ENCODE data around the gene DUX4. TPM values are rescaled to one million over a fixed set of nuclear protein-coding genes. Genes with fewer than 3 reads are reported as not detected.
"Not testable (repeated sequence)": the region's sequence is repeated elsewhere in the genome, so short reads cannot be mapped to it uniquely, and the experiment has no call there.

The DUX4 gene
- total RNA-seq, 1 donor, result not detected

- H2AFZ ChIP-seq (ENCODE audit: low read length); H3K9me3 ChIP-seq (ENCODE audit: low read depth, low read length); H3K4me3 ChIP-seq (ENCODE audit: insufficient read depth, low read length); DNase-seq (ENCODE audit: insufficient read length, low spot score, missing footprints); H3K27me3 ChIP-seq (ENCODE audit: insufficient read depth, low read length); H3K27ac ChIP-seq (ENCODE audit: low read depth, low read length); H3K4me1 ChIP-seq (ENCODE audit: insufficient read depth, low read length); H3K79me2 ChIP-seq (ENCODE audit: insufficient read depth, low read length); H3K36me3 ChIP-seq (ENCODE audit: insufficient read depth, low read length); H3K4me2 ChIP-seq (ENCODE audit: insufficient read depth, low read length); H4K20me1 ChIP-seq (ENCODE audit: insufficient read depth, low read length): not testable (repeated sequence)
Measured at GRCh38 chr4:190203510-190203909, 29.9 kb downstream of the DUX4 start.

Small RNA genes within 50 kb of the gene (small RNA-seq; reads per million reads assigned to genes)
- gene AC215524.1, result not detected

Other genes starting within 250 kb of the DUX4 start
- 31.5 and 35.7 TPM in 2 replicates for gene FRG1, start 232.9 kb upstream of the DUX4 start, total RNA-seq
- not detected in 2 replicates for gene FRG2, start 146.5 kb upstream of the DUX4 start, total RNA-seq
- gene DBET, start 109.3 kb upstream of the DUX4 start, total RNA-seq, result not detected in 2 replicates

All from osteoblast (primary cell).